RWPE2 (cell line): Measurements from ENCODE around the gene RAB44.

Experiments
- ATAC-seq: fragments of 200-7000 bp; cut with Tn5 transposase; 3 replicates; pipeline ENCODE4 v1.9.1; 2021; ENCODE audit warnings: low read depth
- DNase-seq: peaks from one replicate; pipeline ENCODE4 v3.0.0-alpha.2; 2020; ENCODE audit warnings: low spot score
- H3K27ac ChIP-seq: fragments of 450-650 bp; 2 replicates; pipeline ENCODE4 v1.5.1; 2017; ENCODE audit warnings: mild to moderate bottlenecking; ENCODE audit not compliant: poor library complexity, severe bottlenecking
- H3K27me3 ChIP-seq: fragments of 250-450 bp; sonication (Bioruptor Pico); 2 replicates; pipeline ENCODE4 v1.5.1; 2021; ENCODE audit warnings: mild to moderate bottlenecking, moderate library complexity; ENCODE audit not compliant: insufficient read depth, poor library complexity, severe bottlenecking
- H3K36me3 ChIP-seq: fragments of 250-450 bp; sonication (Bioruptor Pico); 2 replicates; pipeline ENCODE4 v1.5.1; 2020; ENCODE audit warnings: low read depth, mild to moderate bottlenecking, moderate library complexity
- H3K4me1 ChIP-seq: fragments of 250-450 bp; sonication (Bioruptor Pico); 2 replicates; pipeline ENCODE4 v1.5.1; 2021; ENCODE audit warnings: mild to moderate bottlenecking, moderate library complexity; ENCODE audit not compliant: insufficient read depth, poor library complexity, severe bottlenecking
- H3K4me3 ChIP-seq: fragments of 250-450 bp; sonication (Bioruptor Pico); 2 replicates; pipeline ENCODE4 v1.5.1; 2021; ENCODE audit warnings: mild to moderate bottlenecking, moderate library complexity; ENCODE audit not compliant: severe bottlenecking
- H3K9me3 ChIP-seq: fragments of 250-450 bp; sonication (Bioruptor Pico); 2 replicates; pipeline ENCODE4 v1.5.1; 2021; ENCODE audit warnings: mild to moderate bottlenecking, moderate library complexity; ENCODE audit not compliant: severe bottlenecking
- TF ChIP-seq, protein P1 (sequence below): fragments of 450-650 bp; IDR thresholded peaks from one replicate; pipeline ENCODE4 v1.5.1; 2017; ENCODE audit warnings: mild to moderate bottlenecking, moderate library complexity; ENCODE audit not compliant: poor library complexity, severe bottlenecking

Gene RAB44

DNA sequence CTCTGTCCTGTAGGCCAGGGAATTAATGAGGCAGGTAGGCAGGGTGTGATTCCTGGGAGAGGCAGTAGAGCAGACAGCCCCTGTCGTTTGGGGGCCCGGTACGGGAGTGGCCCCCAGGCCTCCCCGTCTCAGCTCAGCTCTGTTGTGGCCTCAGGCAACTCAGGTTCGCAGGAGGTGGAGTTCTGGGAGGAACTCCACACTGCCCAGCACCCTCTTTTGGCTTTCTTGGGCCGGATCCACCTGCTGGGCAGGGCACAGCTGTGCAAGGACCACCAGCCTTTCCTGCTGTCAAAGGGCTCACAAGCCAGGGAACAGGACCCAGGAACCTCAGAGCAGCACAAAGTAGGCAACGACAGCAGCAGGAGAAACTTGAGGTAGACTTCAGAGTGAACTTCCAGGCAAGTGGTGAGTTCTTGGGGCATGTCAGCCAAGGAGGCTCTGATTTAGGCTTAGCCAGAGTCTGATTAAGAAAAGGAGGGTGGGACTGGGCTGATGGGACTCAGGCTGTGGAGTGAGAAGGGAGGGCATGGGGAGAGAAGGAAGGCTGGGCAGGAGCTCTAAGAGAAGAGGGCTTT lies 36.9 kb downstream of the RAB44 start:
- H3K27me3 ChIP-seq, result no peaks in the 10 kb centered on the region
- H3K36me3 ChIP-seq, result no peaks in the 10 kb centered on the region
- DNase-seq (no peak), ATAC-seq (no peak)
- TF ChIP-seq, protein P1, sequence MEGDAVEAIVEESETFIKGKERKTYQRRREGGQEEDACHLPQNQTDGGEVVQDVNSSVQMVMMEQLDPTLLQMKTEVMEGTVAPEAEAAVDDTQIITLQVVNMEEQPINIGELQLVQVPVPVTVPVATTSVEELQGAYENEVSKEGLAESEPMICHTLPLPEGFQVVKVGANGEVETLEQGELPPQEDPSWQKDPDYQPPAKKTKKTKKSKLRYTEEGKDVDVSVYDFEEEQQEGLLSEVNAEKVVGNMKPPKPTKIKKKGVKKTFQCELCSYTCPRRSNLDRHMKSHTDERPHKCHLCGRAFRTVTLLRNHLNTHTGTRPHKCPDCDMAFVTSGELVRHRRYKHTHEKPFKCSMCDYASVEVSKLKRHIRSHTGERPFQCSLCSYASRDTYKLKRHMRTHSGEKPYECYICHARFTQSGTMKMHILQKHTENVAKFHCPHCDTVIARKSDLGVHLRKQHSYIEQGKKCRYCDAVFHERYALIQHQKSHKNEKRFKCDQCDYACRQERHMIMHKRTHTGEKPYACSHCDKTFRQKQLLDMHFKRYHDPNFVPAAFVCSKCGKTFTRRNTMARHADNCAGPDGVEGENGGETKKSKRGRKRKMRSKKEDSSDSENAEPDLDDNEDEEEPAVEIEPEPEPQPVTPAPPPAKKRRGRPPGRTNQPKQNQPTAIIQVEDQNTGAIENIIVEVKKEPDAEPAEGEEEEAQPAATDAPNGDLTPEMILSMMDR, result no peak
- H3K4me1 ChIP-seq, result peaks cover 10% of the 10 kb centered on the region
- no peaks in the 10 kb centered on the region for H3K9me3 ChIP-seq
- no peak overlapping the region for H3K27ac ChIP-seq
- H3K4me3 ChIP-seq, result no peak overlapping the region

DNA sequence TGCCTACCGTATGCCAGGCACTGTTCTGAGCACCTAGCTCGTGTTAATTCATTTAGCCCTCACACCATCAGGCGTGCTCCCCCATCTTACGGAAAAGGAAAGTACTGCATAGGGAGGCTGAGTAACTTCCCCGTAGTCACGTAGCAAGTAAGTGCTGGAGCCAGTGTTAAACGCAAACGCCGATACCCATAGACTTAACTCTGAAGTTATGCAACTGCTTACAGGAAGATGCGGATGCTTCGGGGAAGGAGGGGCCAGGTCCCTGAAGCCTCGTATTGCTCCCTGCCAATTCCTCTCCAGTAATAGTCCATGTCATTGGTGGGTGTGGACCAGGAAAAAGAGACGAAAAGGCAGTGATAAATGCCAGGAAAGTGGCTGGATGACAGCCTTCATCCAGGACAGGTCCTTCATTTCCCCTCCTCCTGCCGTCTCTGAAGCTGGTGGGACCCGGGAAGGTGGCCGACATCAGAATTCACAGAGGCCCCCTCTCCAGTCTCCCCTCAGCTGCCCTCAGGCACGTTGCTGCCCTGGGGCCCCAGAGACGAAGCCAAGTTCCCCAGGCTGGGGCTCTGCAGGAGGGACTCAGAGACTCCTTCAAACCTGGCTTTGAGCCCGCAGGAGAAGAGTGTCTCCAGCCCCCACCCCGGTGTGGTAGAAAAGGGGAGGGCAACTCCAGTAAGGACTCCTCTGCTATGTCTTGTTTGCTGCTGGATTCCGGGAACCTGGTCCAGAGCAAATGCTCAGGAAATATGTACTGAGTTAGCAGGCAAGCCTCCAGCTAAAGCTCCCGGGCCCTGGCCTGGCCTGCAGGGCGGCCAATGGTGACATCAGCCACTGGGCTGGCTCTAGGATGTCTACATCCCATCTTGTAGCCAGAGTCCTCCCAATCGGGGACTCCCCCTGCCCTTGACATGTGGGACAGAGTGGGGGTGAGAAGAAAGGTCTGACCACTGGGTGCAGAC lies 37.8 kb downstream of the RAB44 start:
- ATAC-seq (peak; percentile 67), DNase-seq (no peak)
- Histone ChIP-seq H3K36me3 (no peaks in the 10 kb centered on the region), H3K27ac (no peak overlapping the region), H3K4me1 (peaks cover 10% of the 10 kb centered on the region), H3K4me3 (no peak overlapping the region), H3K9me3 (no peaks in the 10 kb centered on the region), H3K27me3 (no peaks in the 10 kb centered on the region)
- TF ChIP-seq, protein P1, result no peak

DNA sequence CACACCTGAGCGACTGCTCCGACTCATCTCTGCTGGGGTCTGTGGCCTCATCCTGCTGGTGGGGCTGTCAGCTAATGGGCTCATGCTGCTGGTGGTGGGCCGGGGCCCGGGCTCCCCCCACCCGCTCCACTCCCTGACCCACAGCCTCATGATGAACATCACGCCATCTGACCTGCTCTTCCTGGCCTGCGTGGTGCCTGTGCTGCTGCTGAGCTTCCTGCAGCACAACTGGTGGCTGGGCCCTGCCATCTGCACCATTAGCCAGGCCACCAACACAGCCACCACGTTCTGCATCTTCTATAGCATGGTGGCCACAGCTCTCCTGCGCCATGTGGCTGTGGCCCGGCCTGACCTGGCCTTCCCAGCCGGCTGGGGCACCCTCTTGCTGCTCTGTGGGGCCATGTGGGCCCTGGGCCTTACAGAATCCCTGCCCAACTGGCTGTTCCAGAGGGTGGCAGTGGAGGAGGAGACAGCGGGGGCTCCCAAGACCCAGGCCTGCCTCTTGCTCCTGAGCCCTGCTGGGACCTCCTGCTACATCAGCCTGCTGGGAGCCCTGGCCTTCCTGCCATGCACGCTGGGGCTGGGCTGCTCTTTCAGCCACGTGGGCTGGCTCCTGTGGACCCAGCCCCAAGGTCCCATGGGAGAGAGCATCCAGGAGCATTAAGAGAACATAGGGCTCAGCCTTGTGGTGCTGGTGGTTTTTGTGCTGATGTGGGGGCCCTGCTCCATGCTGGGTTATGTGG lies 39.6 kb downstream of the RAB44 start:
- ATAC-seq, result no peak
- no peak overlapping the region for H3K27ac ChIP-seq
- no peak overlapping the region for H3K4me3 ChIP-seq
- no peaks in the 10 kb centered on the region for H3K36me3 ChIP-seq
- TF ChIP-seq, protein P1, result no peak
- no peaks in the 10 kb centered on the region for H3K9me3 ChIP-seq
- H3K27me3 ChIP-seq, result no peaks in the 10 kb centered on the region
- DNase-seq, result no peak
- H3K4me1 ChIP-seq, result peaks cover 10% of the 10 kb centered on the region

DNA sequence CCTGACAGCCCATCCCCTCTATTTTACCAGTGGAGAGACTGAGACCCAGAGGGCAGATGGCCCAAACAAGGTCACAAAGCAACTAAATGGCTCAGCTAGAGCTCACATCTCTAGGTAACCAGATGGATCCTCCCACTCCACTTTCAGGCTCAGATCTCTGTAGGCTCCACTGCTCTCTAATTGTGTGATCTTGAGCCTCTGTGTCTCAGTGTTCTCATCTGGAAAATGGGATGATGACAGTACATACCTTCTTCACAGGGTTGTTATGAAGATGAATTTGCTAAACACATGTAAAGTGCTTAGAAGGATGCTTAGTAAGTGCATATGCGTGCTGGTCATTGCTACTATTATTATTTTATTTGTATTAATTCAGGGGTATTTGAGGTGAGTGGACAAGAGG lies 40.5 kb downstream of the RAB44 start:
- DNase-seq, result no peak
- Histone ChIP-seq H3K4me1 (peaks cover 10% of the 10 kb centered on the region), H3K36me3 (no peaks in the 10 kb centered on the region), H3K9me3 (no peaks in the 10 kb centered on the region), H3K27ac (no peak overlapping the region), H3K4me3 (no peak overlapping the region), H3K27me3 (no peaks in the 10 kb centered on the region)
- no peak for ATAC-seq
- TF ChIP-seq, protein P1, result no peak
